ENCODE data around the gene P2RY11.

The P2RY11 gene

DNA sequence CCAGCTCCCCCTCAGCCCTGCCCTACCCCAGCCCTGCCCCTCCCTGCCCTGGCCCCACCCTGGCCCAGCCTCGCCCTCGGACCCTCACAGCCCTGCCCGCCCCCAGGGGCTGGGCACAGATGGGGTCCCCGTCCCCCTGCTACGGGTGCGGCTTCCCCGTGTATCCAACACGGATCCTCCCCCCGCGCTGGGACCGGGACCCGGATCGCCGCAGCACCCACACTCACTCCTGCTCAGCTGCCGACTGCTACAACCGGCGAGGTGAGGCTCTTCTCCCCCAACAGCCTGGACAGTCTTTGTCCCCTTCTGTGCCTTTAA lies 20.2 kb upstream of the P2RY11 start:
- Histone ChIP-seq H3K36me3 (replicated peaks) (peaks cover 18% of the 10 kb centered on the region), H3K4me3 (ENCODE audit: low read depth, low read length) (no peak overlapping the region), H3K27ac (no peak overlapping the region), H3K27me3 (replicated peaks) (no peaks in the 10 kb centered on the region)
- TF ChIP-seq, protein P1, sequence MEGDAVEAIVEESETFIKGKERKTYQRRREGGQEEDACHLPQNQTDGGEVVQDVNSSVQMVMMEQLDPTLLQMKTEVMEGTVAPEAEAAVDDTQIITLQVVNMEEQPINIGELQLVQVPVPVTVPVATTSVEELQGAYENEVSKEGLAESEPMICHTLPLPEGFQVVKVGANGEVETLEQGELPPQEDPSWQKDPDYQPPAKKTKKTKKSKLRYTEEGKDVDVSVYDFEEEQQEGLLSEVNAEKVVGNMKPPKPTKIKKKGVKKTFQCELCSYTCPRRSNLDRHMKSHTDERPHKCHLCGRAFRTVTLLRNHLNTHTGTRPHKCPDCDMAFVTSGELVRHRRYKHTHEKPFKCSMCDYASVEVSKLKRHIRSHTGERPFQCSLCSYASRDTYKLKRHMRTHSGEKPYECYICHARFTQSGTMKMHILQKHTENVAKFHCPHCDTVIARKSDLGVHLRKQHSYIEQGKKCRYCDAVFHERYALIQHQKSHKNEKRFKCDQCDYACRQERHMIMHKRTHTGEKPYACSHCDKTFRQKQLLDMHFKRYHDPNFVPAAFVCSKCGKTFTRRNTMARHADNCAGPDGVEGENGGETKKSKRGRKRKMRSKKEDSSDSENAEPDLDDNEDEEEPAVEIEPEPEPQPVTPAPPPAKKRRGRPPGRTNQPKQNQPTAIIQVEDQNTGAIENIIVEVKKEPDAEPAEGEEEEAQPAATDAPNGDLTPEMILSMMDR (IDR thresholded peaks at IDR 0.05; ENCODE audit: low read depth, low read length, missing control alignments), result no peak
- no peak for DNase-seq
- in situ Hi-C loops (cut with HindIII; ENCODE audit: low pct_ligation_motif_present, low sequenced_read_pairs), result no loop called here

DNA sequence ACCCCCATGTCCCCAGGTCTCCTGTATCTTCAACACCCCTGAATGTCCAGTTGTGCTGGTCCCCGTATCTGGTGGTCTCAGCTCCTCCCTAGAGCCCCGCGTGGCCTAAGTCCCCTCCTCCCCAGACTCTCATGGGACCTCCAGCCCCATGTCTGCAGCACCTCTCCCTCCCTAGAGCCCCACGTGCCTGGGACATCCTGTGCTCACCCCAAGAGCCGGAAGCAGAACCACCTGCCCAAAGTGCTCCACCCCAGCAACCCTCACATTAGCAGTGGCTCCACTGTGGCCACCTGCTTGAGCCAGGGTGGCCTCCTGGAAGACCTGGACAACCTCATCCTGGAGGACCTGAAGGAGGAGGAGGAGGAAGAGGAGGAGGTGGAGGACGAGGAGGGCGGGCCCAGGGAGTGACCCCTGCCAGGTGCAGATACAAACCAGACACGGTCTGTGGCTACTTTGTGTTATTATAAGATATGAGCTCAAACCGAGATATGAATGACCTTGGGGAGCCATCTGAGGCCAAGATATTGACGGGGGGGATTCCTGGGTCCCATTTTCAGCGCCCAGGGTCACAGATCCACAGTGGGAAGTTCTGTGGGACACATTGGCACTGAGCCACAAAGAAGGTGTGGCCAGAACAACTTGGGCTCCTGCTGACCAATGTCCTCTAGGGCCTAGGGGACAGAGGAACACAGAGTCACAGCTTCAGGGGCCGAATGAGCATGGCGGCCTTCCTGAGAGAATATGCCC lies 19.4 kb upstream of the P2RY11 start:
- Histone ChIP-seq H3K27ac (no peak overlapping the region), H3K36me3 (replicated peaks) (peaks cover 18% of the 10 kb centered on the region), H3K4me3 (ENCODE audit: low read depth, low read length) (no peak overlapping the region), H3K27me3 (replicated peaks) (no peaks in the 10 kb centered on the region)
- no peak for DNase-seq
- in situ Hi-C loops (cut with HindIII; ENCODE audit: low pct_ligation_motif_present, low sequenced_read_pairs), result no loop called here
- TF ChIP-seq, protein P1 (IDR thresholded peaks at IDR 0.05; ENCODE audit: low read depth, low read length, missing control alignments), result no peak

DNA sequence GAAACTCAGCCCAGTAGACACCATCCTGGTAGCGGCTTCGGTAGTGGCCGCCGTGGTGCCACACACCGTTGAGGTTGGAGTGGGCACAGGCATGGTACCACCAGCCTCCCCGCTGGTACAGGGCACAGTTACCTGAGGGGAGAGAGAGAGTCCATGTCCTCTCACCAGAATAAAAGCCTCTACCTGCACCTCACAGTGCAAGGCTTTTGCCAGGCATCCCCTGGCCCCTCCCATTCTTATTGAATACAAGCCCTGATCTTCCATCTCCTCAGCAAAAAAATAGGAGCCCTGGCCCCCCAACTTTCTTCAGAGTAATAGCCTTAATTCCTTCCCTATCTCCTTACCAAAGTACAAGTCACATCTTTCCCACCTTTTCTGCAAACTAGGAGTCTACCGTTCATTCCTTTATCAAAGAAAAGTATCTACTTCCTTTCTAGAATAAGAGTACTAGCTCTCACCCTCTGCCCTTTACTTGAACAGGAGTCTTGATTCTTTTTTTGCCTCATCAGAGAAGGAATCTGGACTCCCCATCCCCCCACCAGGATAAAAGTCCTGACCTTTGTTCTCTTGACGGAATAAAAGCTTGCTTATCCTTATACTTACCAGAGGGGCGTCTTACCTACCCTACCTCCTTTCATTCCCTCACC lies 18.7 kb upstream of the P2RY11 start:
- in situ Hi-C loops (cut with HindIII; ENCODE audit: low pct_ligation_motif_present, low sequenced_read_pairs), result no loop called here
- TF ChIP-seq, protein P1 (IDR thresholded peaks at IDR 0.05; ENCODE audit: low read depth, low read length, missing control alignments), result no peak

DNA sequence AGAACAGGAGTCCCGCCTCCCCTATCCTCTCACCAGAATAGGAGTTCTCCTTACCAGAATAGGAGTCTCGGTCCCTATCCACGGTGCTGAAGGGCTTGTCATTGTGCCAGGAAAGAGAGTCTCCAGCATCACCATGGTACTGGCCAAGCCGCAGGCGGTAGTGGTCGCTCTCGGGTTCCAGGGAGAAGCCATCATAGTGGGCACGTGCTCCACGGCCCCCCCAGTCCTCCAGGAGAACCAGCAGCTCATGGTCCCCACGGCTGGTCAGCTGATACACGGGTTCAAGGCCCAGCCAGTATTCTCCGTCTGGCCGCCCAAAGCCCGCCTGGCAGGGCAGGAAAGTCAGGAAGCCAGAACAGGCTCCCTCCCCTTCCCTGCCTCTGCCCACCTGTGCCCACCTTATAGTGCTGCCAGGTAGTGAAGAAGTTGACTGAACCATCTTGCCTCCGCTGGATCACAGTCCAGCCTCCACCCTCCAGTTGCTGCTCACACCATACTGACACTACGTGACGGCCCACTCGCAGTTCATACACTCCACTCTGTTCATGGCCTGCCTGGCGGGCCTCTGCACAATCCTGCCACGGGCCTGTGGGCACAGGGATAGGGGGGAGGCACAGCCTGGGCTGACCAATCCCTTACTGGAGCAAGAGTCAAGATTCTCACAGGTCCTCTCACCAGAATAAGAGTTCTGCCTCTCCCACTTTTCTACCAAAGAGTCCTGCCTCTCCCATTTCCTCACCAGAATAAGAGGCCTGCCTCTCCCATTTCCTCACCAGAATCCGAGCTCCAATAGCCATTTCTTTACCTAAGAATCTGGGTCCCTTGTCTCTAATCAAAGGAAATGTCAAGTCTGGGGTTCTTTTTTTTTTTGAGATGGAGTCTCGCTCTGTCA lies 18.0 kb upstream of the P2RY11 start:
- H3K4me3 ChIP-seq (ENCODE audit: low read depth, low read length), result no peak overlapping the region
- in situ Hi-C loops (cut with HindIII; ENCODE audit: low pct_ligation_motif_present, low sequenced_read_pairs), result no loop called here
- no peak for DNase-seq
- H3K27me3 ChIP-seq (replicated peaks), result no peaks in the 10 kb centered on the region
- TF ChIP-seq, protein P1 (IDR thresholded peaks at IDR 0.05; ENCODE audit: low read depth, low read length, missing control alignments), result no peak
- peaks cover 18% of the 10 kb centered on the region for H3K36me3 ChIP-seq (replicated peaks)
- H3K27ac ChIP-seq, result no peak overlapping the region

More for the DNA sequence above, 18.7 kb upstream of the P2RY11 start:
- H3K36me3 ChIP-seq (replicated peaks), result peaks cover 18% of the 10 kb centered on the region
- H3K27ac ChIP-seq, result no peak overlapping the region
- DNase-seq, result no peak
- H3K4me3 ChIP-seq (ENCODE audit: low read depth, low read length), result no peak overlapping the region
- H3K27me3 ChIP-seq (replicated peaks), result no peaks in the 10 kb centered on the region

DNA sequence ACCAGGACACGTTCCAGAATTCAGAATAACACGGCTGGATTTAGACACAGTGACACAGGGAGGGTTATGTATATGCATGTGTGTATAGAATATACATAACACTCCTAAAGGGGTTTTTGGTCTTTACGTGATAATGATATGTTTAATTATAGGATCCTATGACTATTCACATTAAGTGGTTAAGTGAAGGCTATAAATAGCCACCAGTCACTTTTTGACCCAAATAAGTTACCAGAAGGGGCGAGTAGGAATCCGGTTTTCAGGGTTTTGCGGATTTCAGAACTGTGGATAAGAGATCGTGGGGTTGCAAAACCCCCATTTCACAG lies 15.9 kb upstream of the P2RY11 start:
- no peaks in the 10 kb centered on the region for H3K27me3 ChIP-seq (replicated peaks)
- DNase-seq, result no peak
- TF ChIP-seq, protein P1 (IDR thresholded peaks at IDR 0.05; ENCODE audit: low read depth, low read length, missing control alignments), result no peak
- no peak overlapping the region for H3K4me3 ChIP-seq (ENCODE audit: low read depth, low read length)
- in situ Hi-C loops (cut with HindIII; ENCODE audit: low pct_ligation_motif_present, low sequenced_read_pairs), result no loop called here
- no peak overlapping the region for H3K27ac ChIP-seq
- peaks cover 5% of the 10 kb centered on the region for H3K36me3 ChIP-seq (replicated peaks)

Data from brain microvascular endothelial cell (primary cell).